GM15510 (cell line): Measurements from ENCODE around the gene TNKS1BP1.

Experiments
- POLR2A ChIP-seq: IDR thresholded peaks from 3 replicates; pipeline ENCODE4 v1.6.1; 2011; ENCODE audit warnings: borderline replicate concordance; ENCODE audit not compliant: insufficient read length; ENCODE audit errors: extremely low read depth

Gene TNKS1BP1

GRCh38 chr11:57324886-57325734 is at the start of gene TNKS1BP1:
Gene TNKS1BP1, minus strand, starts transcription at chr11:57324952. Its CDS starts 3,067 bp downstream, at chr11:57321885.
- peak; percentile 76 for TF ChIP-seq POLR2A

GRCh38 chr11:57373146-57373545 is 48.4 kb upstream of the TNKS1BP1 start:
- no peak for TF ChIP-seq POLR2A

GRCh38 chr11:57370941-57371340 is 46.2 kb upstream of the TNKS1BP1 start:
- no peak for TF ChIP-seq POLR2A

- no peak for TF ChIP-seq POLR2A
These were observed 45.5 kb upstream of the TNKS1BP1 start for GRCh38 chr11:57370251-57370650.

- TF ChIP-seq POLR2A: no peak
These were observed 44.1 kb upstream of the TNKS1BP1 start for GRCh38 chr11:57368845-57369232.

- TF ChIP-seq POLR2A: no peak
These were observed 43.5 kb upstream of the TNKS1BP1 start for GRCh38 chr11:57368106-57368844.

GRCh38 chr11:57364851-57365660 is 40.3 kb upstream of the TNKS1BP1 start:
- TF ChIP-seq POLR2A: no peak

GRCh38 chr11:57363131-57364080 is 38.7 kb upstream of the TNKS1BP1 start:
- no peak for TF ChIP-seq POLR2A

GRCh38 chr11:57361926-57362325 is 37.2 kb upstream of the TNKS1BP1 start:
- no peak for TF ChIP-seq POLR2A

GRCh38 chr11:57360991-57361390 is 36.2 kb upstream of the TNKS1BP1 start:
- no peak for TF ChIP-seq POLR2A

GRCh38 chr11:57359896-57360690 is 35.3 kb upstream of the TNKS1BP1 start:
- TF ChIP-seq POLR2A: no peak

GRCh38 chr11:57359396-57359795 is 34.6 kb upstream of the TNKS1BP1 start:
- no peak for TF ChIP-seq POLR2A

GRCh38 chr11:57358991-57359390 is 34.2 kb upstream of the TNKS1BP1 start:
- TF ChIP-seq POLR2A: no peak
